GM23338 (cell line): ENCODE measurements around the gene DOCK4.

Source experiments
- CTCF ChIP-seq, 2 experiments: fragments of 200-600 bp in 1 of 2; sonication (generic) in 1 of 2; conservative IDR thresholded peaks; 2 replicates each; pipeline versions ENCODE4 v1.5.1 to v1.6.1; 2016 to 2017; ENCODE audit warnings: antibody characterized with exemption in 2 of 2, low read depth in 2 of 2, mild to moderate bottlenecking in 2 of 2, moderate library complexity in 1 of 2
- EZH2 ChIP-seq: fragments of 200-600 bp; sonication (generic); IDR thresholded peaks from one replicate; pipeline ENCODE4 v1.8.0; 2017; ENCODE audit warnings: antibody characterized with exemption, mild to moderate bottlenecking, low read depth; ENCODE audit not compliant: unreplicated experiment
- JUNB ChIP-seq: IDR thresholded peaks from one replicate; pipeline ENCODE4 v1.6.1; 2016; ENCODE audit warnings: antibody characterized with exemption; ENCODE audit not compliant: unreplicated experiment
- POLR2AphosphoS5 ChIP-seq: IDR thresholded peaks from 2 replicates; pipeline ENCODE4 v1.6.1; 2016; ENCODE audit warnings: antibody characterized with exemption, low read depth
- REST ChIP-seq: IDR thresholded peaks from one replicate; pipeline ENCODE4 v1.6.1; 2018; ENCODE audit warnings: antibody characterized with exemption; ENCODE audit not compliant: unreplicated experiment

GRCh38 chr7:111931958-111932357 is 274.2 kb downstream of the DOCK4 start:
- TF ChIP-seq CTCF (conservative IDR thresholded peaks at IDR 0.05; ENCODE audit: low read depth in 2 of 2) (no peak), POLR2AphosphoS5 (no peak), JUNB (no peak), REST (no peak), EZH2 (no peak)
